Activated CD4-positive, alpha-beta memory T cell treated with anti-CD3 and anti-CD28 coated beads for 36 hours (primary cell): ENCODE measurements around the gene ABCA5. TPM values are rescaled to one million over a fixed set of nuclear protein-coding genes. Genes with fewer than 3 reads are reported as not detected.

Source experiments
- CTCF ChIA-PET: fragments of 350-600 bp; sonication (Branson Sonifier 250); formaldehyde crosslinking; loops from one replicate; lab custom pipeline; 2021; ENCODE audit warnings: antibody characterized with exemption, inconsistent platforms; lab: Charles Lee
- POLR2A ChIA-PET: fragments of 350-600 bp; sonication (Branson Sonifier 250); formaldehyde crosslinking; loops from one replicate; lab custom pipeline; 2021; ENCODE audit warnings: antibody characterized with exemption; lab: Charles Lee
- DNase-seq: peaks from one replicate; pipeline ENCODE4 v3.0.0-alpha.2; 2020
- H3K27ac Mint-ChIP-seq: one replicate; pipeline ENCODE4 v1.8.0; 2021; ENCODE audit warnings: mixed read lengths
- H3K27me3 Mint-ChIP-seq: one replicate; pipeline ENCODE4 v1.8.0; 2021; ENCODE audit warnings: mixed read lengths
- H3K36me3 Mint-ChIP-seq: one replicate; pipeline ENCODE4 v1.8.0; 2021; ENCODE audit warnings: mixed read lengths
- H3K4me1 Mint-ChIP-seq: one replicate; pipeline ENCODE4 v1.8.0; 2021; ENCODE audit warnings: low read depth, mixed read lengths
- H3K4me3 Mint-ChIP-seq: one replicate; pipeline ENCODE4 v1.8.0; 2021; ENCODE audit warnings: mild to moderate bottlenecking, mixed read lengths
- H3K9me3 Mint-ChIP-seq: one replicate; pipeline ENCODE4 v1.8.0; 2021; ENCODE audit warnings: mixed read lengths
- intact Hi-C: fragments of 100-400 bp; cut with micrococcal nuclease; formaldehyde crosslinking; loops from one replicate; pipeline ENCODE4 v1.15.1; 2023
- total RNA-seq, 2 experiments: library from RNA; stranded (reverse); gene quantifications; one replicate each; pipeline ENCODE4 v1.2.3, GENCODE V29; 2021

Gene ABCA5, protein sequence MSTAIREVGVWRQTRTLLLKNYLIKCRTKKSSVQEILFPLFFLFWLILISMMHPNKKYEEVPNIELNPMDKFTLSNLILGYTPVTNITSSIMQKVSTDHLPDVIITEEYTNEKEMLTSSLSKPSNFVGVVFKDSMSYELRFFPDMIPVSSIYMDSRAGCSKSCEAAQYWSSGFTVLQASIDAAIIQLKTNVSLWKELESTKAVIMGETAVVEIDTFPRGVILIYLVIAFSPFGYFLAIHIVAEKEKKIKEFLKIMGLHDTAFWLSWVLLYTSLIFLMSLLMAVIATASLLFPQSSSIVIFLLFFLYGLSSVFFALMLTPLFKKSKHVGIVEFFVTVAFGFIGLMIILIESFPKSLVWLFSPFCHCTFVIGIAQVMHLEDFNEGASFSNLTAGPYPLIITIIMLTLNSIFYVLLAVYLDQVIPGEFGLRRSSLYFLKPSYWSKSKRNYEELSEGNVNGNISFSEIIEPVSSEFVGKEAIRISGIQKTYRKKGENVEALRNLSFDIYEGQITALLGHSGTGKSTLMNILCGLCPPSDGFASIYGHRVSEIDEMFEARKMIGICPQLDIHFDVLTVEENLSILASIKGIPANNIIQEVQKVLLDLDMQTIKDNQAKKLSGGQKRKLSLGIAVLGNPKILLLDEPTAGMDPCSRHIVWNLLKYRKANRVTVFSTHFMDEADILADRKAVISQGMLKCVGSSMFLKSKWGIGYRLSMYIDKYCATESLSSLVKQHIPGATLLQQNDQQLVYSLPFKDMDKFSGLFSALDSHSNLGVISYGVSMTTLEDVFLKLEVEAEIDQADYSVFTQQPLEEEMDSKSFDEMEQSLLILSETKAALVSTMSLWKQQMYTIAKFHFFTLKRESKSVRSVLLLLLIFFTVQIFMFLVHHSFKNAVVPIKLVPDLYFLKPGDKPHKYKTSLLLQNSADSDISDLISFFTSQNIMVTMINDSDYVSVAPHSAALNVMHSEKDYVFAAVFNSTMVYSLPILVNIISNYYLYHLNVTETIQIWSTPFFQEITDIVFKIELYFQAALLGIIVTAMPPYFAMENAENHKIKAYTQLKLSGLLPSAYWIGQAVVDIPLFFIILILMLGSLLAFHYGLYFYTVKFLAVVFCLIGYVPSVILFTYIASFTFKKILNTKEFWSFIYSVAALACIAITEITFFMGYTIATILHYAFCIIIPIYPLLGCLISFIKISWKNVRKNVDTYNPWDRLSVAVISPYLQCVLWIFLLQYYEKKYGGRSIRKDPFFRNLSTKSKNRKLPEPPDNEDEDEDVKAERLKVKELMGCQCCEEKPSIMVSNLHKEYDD (N-terminal part only)
- total RNA-seq = 10 to 100 TPM; 12.8 to 13.0 TPM

- Mint-ChIP-seq H3K9me3 (peaks cover 5% of the 10 kb centered on the region), H3K4me1 (peaks cover 28% of the 10 kb centered on the region), H3K36me3 (no peaks in the 10 kb centered on the region), H3K27ac (peak within 1 kb of the TSS; percentile 87), H3K4me3 (peak within 1 kb of the TSS; percentile 97), H3K27me3 (peaks cover 2% of the 10 kb centered on the region)
- DNase-seq = peak; percentile 93
- CTCF ChIA-PET = no interaction called here
- intact Hi-C loops = loop anchor here (1.0 to 5.0 kb wide), 3 partner anchors 87 to 1332 kb away; partner anchors contain the start of genes MAP2K6 and PRKAR1A
- POLR2A ChIA-PET = interaction anchor here (1.5 kb wide), 1 partner anchor 88 kb away, joined by 4 read pairs; no protein-coding TSS in a partner anchor
Measured at GRCh38 chr17:69327060-69327831, at the start of gene ABCA5. Gene ABCA5, minus strand, starts transcription at chr17:69327133. Its CDS starts 12,718 bp downstream, at chr17:69314415.

- Mint-ChIP-seq H3K4me3 (no peak overlapping the region), H3K36me3 (no peaks in the 10 kb centered on the region), H3K27me3 (peaks cover 2% of the 10 kb centered on the region), H3K27ac (no peak overlapping the region), H3K9me3 (no peaks in the 10 kb centered on the region), H3K4me1 (peaks cover 2% of the 10 kb centered on the region)
- intact Hi-C loops = no loop called here
- DNase-seq = no peak
- ChIA-PET POLR2A (no interaction called here), CTCF (no interaction called here)
Measured at GRCh38 chr17:69375229-69375628, 48.3 kb upstream of the ABCA5 start.

- Mint-ChIP-seq H3K9me3 (no peaks in the 10 kb centered on the region), H3K4me3 (no peak overlapping the region), H3K4me1 (peaks cover 2% of the 10 kb centered on the region), H3K36me3 (no peaks in the 10 kb centered on the region), H3K27ac (no peak overlapping the region), H3K27me3 (peaks cover 3% of the 10 kb centered on the region)
- CTCF ChIA-PET = no interaction called here
- POLR2A ChIA-PET = no interaction called here
- intact Hi-C loops = no loop called here
- DNase-seq = no peak
Measured at GRCh38 chr17:69373069-69373468, 46.1 kb upstream of the ABCA5 start.

DNA sequence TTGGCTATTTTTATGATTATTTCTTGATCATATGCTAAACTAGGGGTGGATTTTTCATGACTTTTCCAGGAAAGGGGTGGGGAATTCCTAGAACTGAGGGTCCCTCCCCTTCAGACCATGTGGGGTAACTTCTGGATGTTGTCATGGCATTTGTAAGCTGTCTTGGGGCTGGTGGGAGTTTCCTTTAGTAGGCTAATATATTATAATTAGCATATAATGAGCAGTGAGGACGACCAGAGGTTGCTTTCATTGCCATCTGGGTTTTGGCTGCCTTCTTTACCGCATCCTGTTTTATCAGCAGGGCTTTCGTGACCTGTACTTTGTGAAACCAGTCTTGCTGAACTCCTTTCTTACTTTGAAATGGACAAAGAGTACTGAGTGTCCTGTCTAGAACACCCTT, 40.4 kb upstream of the ABCA5 start:
- DNase-seq = no peak
- Mint-ChIP-seq H3K4me3 (no peak overlapping the region), H3K27me3 (peaks cover 3% of the 10 kb centered on the region), H3K9me3 (no peaks in the 10 kb centered on the region), H3K27ac (no peak overlapping the region), H3K4me1 (no peaks in the 10 kb centered on the region), H3K36me3 (no peaks in the 10 kb centered on the region)
- intact Hi-C loops = no loop called here
- CTCF ChIA-PET = interaction anchor here (1.2 kb wide), 1 partner anchor 28 kb away, joined by 3 read pairs; no protein-coding TSS in a partner anchor
- POLR2A ChIA-PET = no interaction called here

DNA sequence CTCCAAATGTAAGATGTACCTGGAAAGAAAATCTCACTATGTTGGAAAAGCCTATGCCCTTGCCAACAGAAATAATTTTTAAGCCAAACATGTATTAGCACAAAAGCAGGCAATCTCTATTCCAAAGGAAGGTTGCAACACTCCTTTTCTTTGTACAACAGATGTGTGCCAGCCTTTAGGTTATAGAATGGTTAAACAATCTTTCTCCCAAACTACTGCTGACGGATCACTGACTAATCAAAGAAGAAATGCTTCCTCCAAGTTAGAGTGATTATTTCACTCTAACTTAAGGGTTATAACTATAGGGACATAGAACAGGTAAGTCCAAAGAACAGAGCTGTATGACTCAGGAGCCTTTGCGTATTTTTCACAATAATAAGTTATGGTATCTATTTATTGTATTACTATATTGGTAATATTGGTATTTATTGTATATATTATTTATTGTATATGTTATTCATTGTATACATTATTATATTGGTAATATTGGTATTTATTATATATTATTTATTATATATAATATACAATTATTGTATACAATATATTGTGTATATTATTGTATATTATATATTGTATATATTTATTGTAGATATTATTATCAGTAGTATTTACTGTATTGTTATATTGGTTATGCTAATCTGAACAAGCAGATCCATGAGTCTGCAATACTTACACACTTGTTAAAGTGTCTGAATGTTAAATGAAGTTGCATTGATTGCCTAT, 36.7 kb upstream of the ABCA5 start:
- POLR2A ChIA-PET = no interaction called here

DNA sequence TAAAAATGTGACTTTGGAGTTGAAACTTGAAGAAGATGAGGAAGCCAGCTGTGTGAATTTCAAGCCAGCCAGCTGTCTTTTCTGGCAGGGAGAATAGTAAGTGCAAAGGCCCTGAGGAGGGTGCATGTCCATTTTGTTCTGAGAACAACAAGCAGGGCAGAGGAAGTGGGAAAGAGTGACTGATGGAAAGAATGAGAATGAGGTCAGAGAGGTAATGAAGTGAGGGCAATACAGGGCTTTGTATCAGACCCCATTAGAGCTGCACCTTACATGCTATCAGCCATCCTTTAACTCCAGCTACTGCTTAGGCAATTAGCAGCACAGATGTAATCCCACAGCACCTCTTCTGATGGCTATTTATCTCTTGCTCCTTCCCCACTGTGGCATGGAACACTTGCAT, 34.2 kb upstream of the ABCA5 start:
- no peaks in the 10 kb centered on the region for H3K4me1 Mint-ChIP-seq
- H3K27me3 Mint-ChIP-seq = no peaks in the 10 kb centered on the region
- no peak overlapping the region for H3K4me3 Mint-ChIP-seq
- ChIA-PET POLR2A (interaction anchor here (0.5 kb wide), 1 partner anchor 851 kb away, joined by 5 read pairs; no protein-coding TSS in a partner anchor), CTCF (interaction anchor here (0.7 kb wide), 2 partner anchors 54 to 156 kb away, joined by 3 to 4 read pairs; partner anchors contain the start of gene MAP2K6)
- DNase-seq = no peak
- no peak overlapping the region for H3K27ac Mint-ChIP-seq
- H3K9me3 Mint-ChIP-seq = no peaks in the 10 kb centered on the region
- intact Hi-C loops = no loop called here
- no peaks in the 10 kb centered on the region for H3K36me3 Mint-ChIP-seq

More for the DNA sequence above, 36.7 kb upstream of the ABCA5 start:
- no peaks in the 10 kb centered on the region for H3K36me3 Mint-ChIP-seq
- intact Hi-C loops = no loop called here
- no peaks in the 10 kb centered on the region for H3K27me3 Mint-ChIP-seq
- H3K4me3 Mint-ChIP-seq = no peak overlapping the region
- CTCF ChIA-PET = no interaction called here
- H3K4me1 Mint-ChIP-seq = no peaks in the 10 kb centered on the region
- DNase-seq = no peak
- no peak overlapping the region for H3K27ac Mint-ChIP-seq
- no peaks in the 10 kb centered on the region for H3K9me3 Mint-ChIP-seq

DNA sequence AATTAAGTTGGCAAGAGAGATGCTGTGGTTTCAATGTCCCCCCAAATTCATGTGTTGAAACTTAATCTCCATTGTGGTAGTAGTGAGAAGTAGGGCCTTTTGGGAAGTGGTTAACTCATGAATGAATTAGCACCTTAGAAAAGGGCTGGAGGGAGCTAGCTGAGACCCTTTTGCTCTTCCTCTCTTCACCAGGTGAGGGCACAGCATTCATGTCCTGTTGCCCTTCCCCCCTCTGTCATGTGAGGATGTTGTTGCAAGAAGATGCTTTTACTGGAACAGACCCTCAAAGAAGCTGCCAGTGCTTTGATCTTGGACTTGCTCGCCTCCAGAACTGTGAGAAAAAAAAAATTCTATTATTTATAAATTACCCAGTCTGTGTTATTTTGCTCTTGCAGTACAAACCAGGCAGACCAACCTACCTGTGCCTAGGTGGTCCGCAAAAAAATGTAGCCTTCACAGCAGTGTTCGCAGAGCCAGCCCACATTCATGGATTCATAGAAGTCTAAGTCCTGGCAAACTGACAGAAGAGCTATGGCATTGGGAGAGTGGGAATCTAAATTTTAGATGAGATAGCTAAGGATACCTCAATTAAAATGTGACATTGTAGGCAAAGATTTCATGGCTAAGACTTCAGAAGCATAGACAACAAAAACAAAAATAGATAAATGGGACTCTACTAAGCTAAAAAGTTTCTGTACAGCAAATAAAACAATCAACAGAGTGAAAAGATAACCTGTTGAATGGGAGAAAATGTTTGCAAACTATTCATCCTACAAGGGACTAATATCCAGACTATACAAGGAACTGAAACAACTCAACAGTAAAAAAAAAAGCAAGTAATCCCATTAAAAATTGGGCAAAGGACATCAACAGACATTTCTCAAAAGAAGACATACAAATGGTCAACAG, 32.0 kb upstream of the ABCA5 start:
- Mint-ChIP-seq H3K36me3 (no peaks in the 10 kb centered on the region), H3K4me3 (no peak overlapping the region), H3K9me3 (no peaks in the 10 kb centered on the region), H3K27ac (no peak overlapping the region), H3K27me3 (no peaks in the 10 kb centered on the region), H3K4me1 (no peaks in the 10 kb centered on the region)
- no peak for DNase-seq
- ChIA-PET POLR2A (no interaction called here), CTCF (interaction anchor here (0.7 to 1.7 kb wide), 2 partner anchors 35 to 37 kb away, joined by 3 to 6 read pairs; no protein-coding TSS in a partner anchor)
- intact Hi-C loops = loop anchor here (1.0 kb wide), 1 partner anchor 164 kb away; no protein-coding TSS in a partner anchor

GRCh38 chr17:69357701-69358100, 30.8 kb upstream of the ABCA5 start:
- intact Hi-C loops = loop anchor here (1.0 kb wide), 1 partner anchor 166 kb away; no protein-coding TSS in a partner anchor
- ChIA-PET CTCF (no interaction called here), POLR2A (no interaction called here)
- DNase-seq = no peak
- H3K27me3 Mint-ChIP-seq = no peaks in the 10 kb centered on the region
- no peaks in the 10 kb centered on the region for H3K36me3 Mint-ChIP-seq
- H3K9me3 Mint-ChIP-seq = no peaks in the 10 kb centered on the region
- H3K4me1 Mint-ChIP-seq = no peaks in the 10 kb centered on the region
- no peak overlapping the region for H3K27ac Mint-ChIP-seq
- H3K4me3 Mint-ChIP-seq = no peak overlapping the region

- no peak for DNase-seq
- H3K27ac Mint-ChIP-seq = no peak overlapping the region
- intact Hi-C loops = no loop called here
- ChIA-PET CTCF (no interaction called here), POLR2A (no interaction called here)
- H3K9me3 Mint-ChIP-seq = no peaks in the 10 kb centered on the region
- no peak overlapping the region for H3K4me3 Mint-ChIP-seq
- H3K27me3 Mint-ChIP-seq = no peaks in the 10 kb centered on the region
- no peaks in the 10 kb centered on the region for H3K36me3 Mint-ChIP-seq
- no peaks in the 10 kb centered on the region for H3K4me1 Mint-ChIP-seq
Measured at GRCh38 chr17:69356625-69357024, 29.7 kb upstream of the ABCA5 start.

DNA sequence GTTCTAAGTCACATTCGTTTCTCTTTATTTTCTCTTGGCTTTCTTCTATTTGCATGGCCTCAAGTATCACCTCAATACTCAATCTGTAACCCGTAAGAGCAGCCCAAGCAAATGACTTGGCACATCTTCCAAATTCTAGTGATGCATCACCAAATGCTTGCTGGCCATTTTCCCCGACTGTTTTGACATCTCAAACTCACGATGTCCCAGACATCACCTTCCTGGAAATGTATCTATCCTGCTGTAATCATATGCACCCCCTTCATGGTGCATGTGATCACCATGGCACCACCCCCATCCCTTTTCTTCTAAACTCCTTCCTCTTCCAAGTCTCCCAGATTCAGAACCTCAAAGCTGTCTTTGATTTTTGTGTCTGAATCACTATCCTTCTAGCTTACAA, 24.0 kb upstream of the ABCA5 start:
- peaks cover 7% of the 10 kb centered on the region for H3K27me3 Mint-ChIP-seq

More for the DNA sequence above, 24.0 kb upstream of the ABCA5 start:
- Mint-ChIP-seq H3K27ac (no peak overlapping the region), H3K9me3 (no peaks in the 10 kb centered on the region), H3K4me1 (no peaks in the 10 kb centered on the region), H3K4me3 (no peak overlapping the region), H3K36me3 (no peaks in the 10 kb centered on the region)
- DNase-seq = no peak
- CTCF ChIA-PET = no interaction called here
- intact Hi-C loops = no loop called here
- POLR2A ChIA-PET = no interaction called here
